Sigmoid colon (tissue), 4 donors: ENCODE data around the gene EPB41L4B.

Source experiments
- CTCF ChIP-seq, 4 experiments: fragments of 450-650 bp in 3 of 4; fragments of 200-600 bp in 1 of 4; IDR thresholded peaks; one replicate each; pipeline ENCODE4 v1.5.1; 2016 to 2019; ENCODE audit warnings: antibody characterized with exemption in 4 of 4, mild to moderate bottlenecking in 3 of 4, moderate library complexity in 2 of 4
- EP300 ChIP-seq, 4 donors: sonication (generic); formaldehyde crosslinking; IDR thresholded peaks; one replicate each; pipeline ENCODE4 v1.6.1; 2017; ENCODE audit warnings: antibody characterized with exemption in 4 of 4
- POLR2A ChIP-seq, 2 donors: fragments of 450-650 bp; IDR thresholded peaks; one replicate each; pipeline ENCODE4 v1.6.1; 2016; ENCODE audit warnings: antibody characterized with exemption in 2 of 2, mild to moderate bottlenecking in 2 of 2, moderate library complexity in 2 of 2
- POLR2AphosphoS5 ChIP-seq, 4 donors: sonication (generic); formaldehyde crosslinking; IDR thresholded peaks; one replicate each; pipeline ENCODE4 v1.6.1; 2017; ENCODE audit warnings: antibody characterized with exemption in 4 of 4

GRCh38 chr9:109283012-109283411 is 37.8 kb downstream of the EPB41L4B start:
- no peak for TF ChIP-seq CTCF (IDR thresholded peaks at IDR 0.05)
- no peak for TF ChIP-seq POLR2AphosphoS5 (IDR thresholded peaks at IDR 0.05)
- no peak for TF ChIP-seq POLR2A (IDR thresholded peaks at IDR 0.05)
- TF ChIP-seq EP300 (IDR thresholded peaks at IDR 0.05), result no peak
